ENCODE data around the gene PTH2R. TPM values are rescaled to one million over a fixed set of nuclear protein-coding genes. Genes with fewer than 3 reads are reported as not detected.
"Not testable (repeated sequence)": the region's sequence is repeated elsewhere in the genome, so short reads cannot be mapped to it uniquely, and the experiment has no call there.

PTH2R gene
- total and polyA plus RNA-seq, 2 donors (not counting 3 experiments of a cell fraction or from before 2014, with no cell fraction given): not detected

DNA sequence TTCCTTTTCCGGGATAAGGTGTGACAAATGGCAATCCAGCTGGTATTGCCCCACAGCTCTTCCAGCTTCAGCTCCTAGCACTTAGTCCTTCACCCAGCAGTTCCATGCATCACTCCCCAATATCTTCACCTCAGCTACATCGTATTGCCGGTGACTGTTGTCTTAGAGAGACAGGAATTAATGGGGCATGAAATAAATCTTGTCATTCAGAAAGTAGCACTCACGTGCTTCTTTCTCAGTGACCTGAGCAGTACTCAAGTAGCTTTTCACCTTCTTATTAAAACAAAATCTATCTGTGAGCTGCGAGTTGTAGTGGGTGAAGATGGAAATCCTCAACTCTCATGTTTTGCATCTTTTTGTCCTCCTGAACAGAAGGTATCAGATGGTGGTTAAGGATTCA, 72.8 kb downstream of the PTH2R start:
- no peak overlapping the region for H3K4me3 ChIP-seq (replicated peaks in 1 of 3; ENCODE audit: insufficient read depth in 1 of 3, low read depth in 1 of 3, low read length in 3 of 3)
- no peaks in the 10 kb centered on the region for H3K9me3 ChIP-seq (replicated peaks; ENCODE audit: control insufficient read depth, insufficient read depth, low read length)
- H3K27ac ChIP-seq (ENCODE audit: insufficient read depth, low read depth, low read length): no peak overlapping the region
- H4K20me1 ChIP-seq (replicated peaks; ENCODE audit: control insufficient read depth, extremely low read depth, insufficient read depth, low read length): no peaks in the 10 kb centered on the region
- no peaks in the 10 kb centered on the region for H3K36me3 ChIP-seq (ENCODE audit: control insufficient read depth in 2 of 2, extremely low read depth in 1 of 2, insufficient read depth in 2 of 2, low read length in 2 of 2)
- no peak overlapping the region for H2AFZ ChIP-seq (ENCODE audit: low read depth, low read length)
- POLR2A ChIA-PET: no interaction called here
- CTCF ChIA-PET: no interaction called here
- no TSS peak for BruUV-seq (replicated peaks)
- no peak for FAIRE-seq
- dilution Hi-C loops (cut with MboI; ENCODE audit: extremely low pct_ligation_motif_present, low sequenced_read_pairs) (no loop called here), intact Hi-C loops (cut with micrococcal nuclease) (no loop called here)
- H3K79me2 ChIP-seq (ENCODE audit: control insufficient read depth, insufficient read depth, low read length): no peaks in the 10 kb centered on the region
- no peaks in the 10 kb centered on the region for H3K9me1 ChIP-seq (replicated peaks; ENCODE audit: control insufficient read depth, extremely low read depth, insufficient read depth, low read length)
- H3K4me2 ChIP-seq (ENCODE audit: insufficient read depth, low read length): no peak overlapping the region
- no peak overlapping the region for H3K9ac ChIP-seq (replicated peaks; ENCODE audit: extremely low read depth, insufficient read depth, low read length)
- no peaks in the 10 kb centered on the region for H3K4me1 ChIP-seq (ENCODE audit: control insufficient read depth, extremely low read depth, insufficient read depth, low read length)
- TF ChIP-seq, protein P1, sequence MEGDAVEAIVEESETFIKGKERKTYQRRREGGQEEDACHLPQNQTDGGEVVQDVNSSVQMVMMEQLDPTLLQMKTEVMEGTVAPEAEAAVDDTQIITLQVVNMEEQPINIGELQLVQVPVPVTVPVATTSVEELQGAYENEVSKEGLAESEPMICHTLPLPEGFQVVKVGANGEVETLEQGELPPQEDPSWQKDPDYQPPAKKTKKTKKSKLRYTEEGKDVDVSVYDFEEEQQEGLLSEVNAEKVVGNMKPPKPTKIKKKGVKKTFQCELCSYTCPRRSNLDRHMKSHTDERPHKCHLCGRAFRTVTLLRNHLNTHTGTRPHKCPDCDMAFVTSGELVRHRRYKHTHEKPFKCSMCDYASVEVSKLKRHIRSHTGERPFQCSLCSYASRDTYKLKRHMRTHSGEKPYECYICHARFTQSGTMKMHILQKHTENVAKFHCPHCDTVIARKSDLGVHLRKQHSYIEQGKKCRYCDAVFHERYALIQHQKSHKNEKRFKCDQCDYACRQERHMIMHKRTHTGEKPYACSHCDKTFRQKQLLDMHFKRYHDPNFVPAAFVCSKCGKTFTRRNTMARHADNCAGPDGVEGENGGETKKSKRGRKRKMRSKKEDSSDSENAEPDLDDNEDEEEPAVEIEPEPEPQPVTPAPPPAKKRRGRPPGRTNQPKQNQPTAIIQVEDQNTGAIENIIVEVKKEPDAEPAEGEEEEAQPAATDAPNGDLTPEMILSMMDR (IDR thresholded peaks at IDR 0.05; ENCODE audit: extremely low read depth in 1 of 2, insufficient read depth in 1 of 2, low read depth in 1 of 2, low read length in 2 of 2): no peak
- TF ChIP-seq EZH2 (IDR thresholded peaks at IDR 0.05; ENCODE audit: borderline replicate concordance, low read depth, low read length, severe bottlenecking) (no peak), JUN (IDR thresholded peaks at IDR 0.05; ENCODE audit: borderline replicate concordance, insufficient read depth, insufficient read length, low read depth) (no peak), MYC (IDR thresholded peaks at IDR 0.05; ENCODE audit: low read depth, low read length) (no peak), FOS (IDR thresholded peaks at IDR 0.05; ENCODE audit: borderline replicate concordance, insufficient read depth, low read length) (no peak), POLR2AphosphoS5 (IDR thresholded peaks at IDR 0.05; ENCODE audit: insufficient read depth, low read depth, low read length) (no peak)
- TF ChIP-seq, protein P2, sequence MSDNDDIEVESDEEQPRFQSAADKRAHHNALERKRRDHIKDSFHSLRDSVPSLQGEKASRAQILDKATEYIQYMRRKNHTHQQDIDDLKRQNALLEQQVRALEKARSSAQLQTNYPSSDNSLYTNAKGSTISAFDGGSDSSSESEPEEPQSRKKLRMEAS (IDR thresholded peaks at IDR 0.05; ENCODE audit: insufficient read depth, insufficient read length): no peak
- no peaks in the 10 kb centered on the region for H3K27me3 ChIP-seq (ENCODE audit: control insufficient read depth in 2 of 2, insufficient read depth in 2 of 2, low read length in 2 of 2)
- DNase-seq (ENCODE audit: low read depth, low spot score): no peak

DNA sequence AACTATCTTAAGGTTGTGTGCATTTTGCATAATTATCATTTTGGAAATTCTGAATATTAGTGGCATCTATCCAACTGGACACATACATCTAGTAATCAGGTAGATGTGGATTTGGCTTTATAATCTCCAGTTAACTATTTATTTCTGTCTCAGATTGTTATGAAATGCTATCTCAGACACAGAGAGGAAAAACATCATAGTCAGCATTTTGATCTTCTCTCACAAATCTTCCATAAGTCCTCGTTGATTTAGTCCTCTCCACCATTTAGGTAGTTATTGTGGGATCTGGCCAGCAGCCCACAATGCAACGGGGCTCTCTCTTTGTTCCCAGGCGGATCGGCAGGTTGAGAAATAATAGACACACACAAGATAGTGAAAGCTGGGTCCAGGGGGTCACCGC, 75.4 kb downstream of the PTH2R start:
- POLR2A ChIA-PET; CTCF ChIA-PET; dilution Hi-C loops (cut with MboI; ENCODE audit: extremely low pct_ligation_motif_present, low sequenced_read_pairs): not testable (repeated sequence)

DNA sequence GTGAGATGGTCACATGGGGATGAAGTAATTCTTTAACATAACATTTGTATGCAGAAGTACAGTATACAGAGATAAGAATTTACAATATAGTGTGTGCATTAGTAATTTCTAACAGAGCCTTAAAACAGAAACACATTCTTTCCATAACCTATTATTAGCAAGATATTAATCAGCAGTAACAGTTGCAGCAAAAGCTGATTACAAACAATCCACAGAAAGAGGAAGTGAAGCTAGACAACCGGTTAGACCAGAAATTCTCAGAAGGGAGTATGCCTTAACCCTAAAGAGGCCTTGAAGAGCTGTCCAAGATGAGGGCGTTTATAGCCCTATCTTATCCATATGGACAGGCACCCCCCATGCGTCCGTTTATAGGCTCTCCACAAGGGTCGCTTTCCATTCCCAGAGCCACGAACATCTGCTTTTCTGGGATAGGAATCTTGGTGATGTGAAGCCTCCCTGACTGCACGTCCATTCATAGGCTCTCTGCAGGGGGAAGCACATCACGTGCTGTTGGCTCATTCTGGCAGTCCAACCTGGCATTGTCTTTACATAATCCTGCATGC, 75.9 kb downstream of the PTH2R start:
- FAIRE-seq; DNase-seq (ENCODE audit: low read depth, low spot score): not testable (repeated sequence)

More for the DNA sequence above, 75.4 kb downstream of the PTH2R start:
- H3K4me1 ChIP-seq (ENCODE audit: control insufficient read depth, extremely low read depth, insufficient read depth, low read length); H3K4me3 ChIP-seq (replicated peaks in 1 of 3; ENCODE audit: insufficient read depth in 1 of 3, low read depth in 1 of 3, low read length in 3 of 3); H3K4me2 ChIP-seq (ENCODE audit: insufficient read depth, low read length); H2AFZ ChIP-seq (ENCODE audit: low read depth, low read length); FAIRE-seq; H3K27ac ChIP-seq (ENCODE audit: insufficient read depth, low read depth, low read length); H4K20me1 ChIP-seq (replicated peaks; ENCODE audit: control insufficient read depth, extremely low read depth, insufficient read depth, low read length); H3K79me2 ChIP-seq (ENCODE audit: control insufficient read depth, insufficient read depth, low read length); intact Hi-C loops (cut with micrococcal nuclease); H3K9me1 ChIP-seq (replicated peaks; ENCODE audit: control insufficient read depth, extremely low read depth, insufficient read depth, low read length); BruUV-seq (replicated peaks); H3K9ac ChIP-seq (replicated peaks; ENCODE audit: extremely low read depth, insufficient read depth, low read length); DNase-seq (ENCODE audit: low read depth, low spot score); H3K9me3 ChIP-seq (replicated peaks; ENCODE audit: control insufficient read depth, insufficient read depth, low read length); H3K27me3 ChIP-seq (ENCODE audit: control insufficient read depth in 2 of 2, insufficient read depth in 2 of 2, low read length in 2 of 2); H3K36me3 ChIP-seq (ENCODE audit: control insufficient read depth in 2 of 2, extremely low read depth in 1 of 2, insufficient read depth in 2 of 2, low read length in 2 of 2): not testable (repeated sequence)

More for the DNA sequence above, 75.9 kb downstream of the PTH2R start:
- dilution Hi-C loops (cut with MboI; ENCODE audit: extremely low pct_ligation_motif_present, low sequenced_read_pairs); H3K9me1 ChIP-seq (replicated peaks; ENCODE audit: control insufficient read depth, extremely low read depth, insufficient read depth, low read length); H2AFZ ChIP-seq (ENCODE audit: low read depth, low read length); H3K4me2 ChIP-seq (ENCODE audit: insufficient read depth, low read length); CTCF ChIA-PET; POLR2A ChIA-PET; H3K9ac ChIP-seq (replicated peaks; ENCODE audit: extremely low read depth, insufficient read depth, low read length); H3K27me3 ChIP-seq (ENCODE audit: control insufficient read depth in 2 of 2, insufficient read depth in 2 of 2, low read length in 2 of 2); H3K36me3 ChIP-seq (ENCODE audit: control insufficient read depth in 2 of 2, extremely low read depth in 1 of 2, insufficient read depth in 2 of 2, low read length in 2 of 2); H3K79me2 ChIP-seq (ENCODE audit: control insufficient read depth, insufficient read depth, low read length); H3K9me3 ChIP-seq (replicated peaks; ENCODE audit: control insufficient read depth, insufficient read depth, low read length); H3K4me1 ChIP-seq (ENCODE audit: control insufficient read depth, extremely low read depth, insufficient read depth, low read length); H4K20me1 ChIP-seq (replicated peaks; ENCODE audit: control insufficient read depth, extremely low read depth, insufficient read depth, low read length); H3K27ac ChIP-seq (ENCODE audit: insufficient read depth, low read depth, low read length); H3K4me3 ChIP-seq (replicated peaks in 1 of 3; ENCODE audit: insufficient read depth in 1 of 3, low read depth in 1 of 3, low read length in 3 of 3); intact Hi-C loops (cut with micrococcal nuclease); BruUV-seq (replicated peaks): not testable (repeated sequence)
